AG04450 (cell line): ENCODE results near the gene SIAE. TPM values are rescaled to one million over a fixed set of nuclear protein-coding genes. Genes with fewer than 3 reads are reported as not detected.

Experiments used
- CTCF ChIA-PET: fragments of 300-600, 350-600 bp; formaldehyde crosslinking; extraction: SDS; loops from one replicate; lab custom pipeline; 2022; ENCODE audit warnings: antibody characterized with exemption, inconsistent platforms; lab: Charles Lee
- POLR2A ChIA-PET: fragments of 350-600 bp; formaldehyde crosslinking; extraction: SDS; loops from one replicate; lab custom pipeline; 2021; ENCODE audit warnings: antibody characterized with exemption, inconsistent platforms; lab: Yijun Ruan, JAX
- DNase-seq: peaks from one replicate; pipeline ENCODE4 v3.0.0-alpha.2; 2011; ENCODE audit warnings: low read depth, low spot score
- H3K27ac ChIP-seq: one replicate; pipeline ENCODE4 v1.5.1; 2012; ENCODE audit warnings: low read depth, low read length, control low read depth
- H3K27me3 ChIP-seq: one replicate; pipeline ENCODE4 v1.6.0; 2012; ENCODE audit warnings: low read length; ENCODE audit not compliant: control insufficient read depth, insufficient read depth
- H3K4me3 ChIP-seq: 2 replicates; pipeline ENCODE4 v1.5.1; 2011; ENCODE audit warnings: mild to moderate bottlenecking, low read depth, low read length, control low read depth
- H3K9me3 ChIP-seq: 2 replicates; pipeline ENCODE4 v1.5.1; 2012; ENCODE audit warnings: low read length; ENCODE audit not compliant: control insufficient read depth, insufficient read depth
- polyA plus RNA-seq: library from polyadenylated mRNA; depleted of rRNA; stranded (reverse); fragments of >200 nt; gene quantifications from 2 replicates; pipeline ENCODE4 v1.2.3, GENCODE V29; 2011
- TF ChIP-seq, protein P1 (sequence below): IDR thresholded peaks from 2 replicates; pipeline ENCODE4 v1.5.1; 2011; ENCODE audit warnings: low read depth, low read length, control low read depth, inconsistent platforms

SIAE gene
- polyA plus RNA-seq, 1 experiment: 37.9 TPM

GRCh38 chr11:124627546-124627945 lies 46.0 kb downstream of the SIAE start:
- POLR2A ChIA-PET: no interaction called here

DNA sequence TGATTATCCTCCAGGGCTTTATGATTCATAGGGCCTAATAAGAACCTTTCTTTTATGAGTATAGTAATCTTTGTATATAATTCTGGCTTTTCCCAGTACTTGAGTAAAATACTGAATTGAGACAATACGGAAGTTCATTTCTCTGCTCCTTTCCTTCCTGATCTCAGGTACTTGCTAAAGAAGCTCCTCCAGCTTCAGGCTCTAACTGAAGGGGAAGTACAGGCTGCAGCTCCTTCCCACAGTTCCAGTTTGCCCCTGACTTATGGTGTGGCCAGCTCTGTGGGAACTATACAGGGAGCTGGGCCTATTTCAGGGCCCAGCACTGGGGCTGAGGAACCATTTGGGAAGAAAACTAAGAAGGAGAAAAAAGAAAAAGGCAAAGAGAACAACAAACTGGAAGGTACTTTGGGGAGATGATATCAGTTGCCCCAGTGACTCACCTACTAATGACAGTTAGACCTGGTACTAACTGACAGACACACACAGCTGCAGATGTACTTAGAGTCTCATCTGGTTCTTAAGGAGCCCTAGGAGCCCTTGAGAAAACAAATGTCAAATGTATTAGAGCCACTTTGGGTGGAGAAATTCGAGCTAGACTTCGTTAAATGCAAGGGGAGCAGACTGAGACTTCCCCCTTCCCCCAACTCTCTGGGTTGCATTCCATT lies 47.9 kb downstream of the SIAE start:
- no peak overlapping the region for H3K4me3 ChIP-seq
- ChIA-PET CTCF (interaction anchor here (0.6 to 5.2 kb wide), 6 partner anchors 8 to 554 kb away, joined by 3 to 49 read pairs (median 4); no protein-coding TSS in a partner anchor), POLR2A (no interaction called here)
- DNase-seq: no peak
- no peak overlapping the region for H3K27ac ChIP-seq
- H3K27me3 ChIP-seq: peaks cover 2% of the 10 kb centered on the region
- no peaks in the 10 kb centered on the region for H3K9me3 ChIP-seq
- TF ChIP-seq, protein P1, sequence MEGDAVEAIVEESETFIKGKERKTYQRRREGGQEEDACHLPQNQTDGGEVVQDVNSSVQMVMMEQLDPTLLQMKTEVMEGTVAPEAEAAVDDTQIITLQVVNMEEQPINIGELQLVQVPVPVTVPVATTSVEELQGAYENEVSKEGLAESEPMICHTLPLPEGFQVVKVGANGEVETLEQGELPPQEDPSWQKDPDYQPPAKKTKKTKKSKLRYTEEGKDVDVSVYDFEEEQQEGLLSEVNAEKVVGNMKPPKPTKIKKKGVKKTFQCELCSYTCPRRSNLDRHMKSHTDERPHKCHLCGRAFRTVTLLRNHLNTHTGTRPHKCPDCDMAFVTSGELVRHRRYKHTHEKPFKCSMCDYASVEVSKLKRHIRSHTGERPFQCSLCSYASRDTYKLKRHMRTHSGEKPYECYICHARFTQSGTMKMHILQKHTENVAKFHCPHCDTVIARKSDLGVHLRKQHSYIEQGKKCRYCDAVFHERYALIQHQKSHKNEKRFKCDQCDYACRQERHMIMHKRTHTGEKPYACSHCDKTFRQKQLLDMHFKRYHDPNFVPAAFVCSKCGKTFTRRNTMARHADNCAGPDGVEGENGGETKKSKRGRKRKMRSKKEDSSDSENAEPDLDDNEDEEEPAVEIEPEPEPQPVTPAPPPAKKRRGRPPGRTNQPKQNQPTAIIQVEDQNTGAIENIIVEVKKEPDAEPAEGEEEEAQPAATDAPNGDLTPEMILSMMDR: no peak

More at GRCh38 chr11:124627546-124627945, 46.0 kb downstream of the SIAE start:
- no peaks in the 10 kb centered on the region for H3K9me3 ChIP-seq
- no peaks in the 10 kb centered on the region for H3K27me3 ChIP-seq
- no peak overlapping the region for H3K27ac ChIP-seq
- CTCF ChIA-PET: interaction anchor here (0.5 to 1.6 kb wide), 6 partner anchors 16 to 556 kb away, joined by 3 to 5 read pairs (median 3); no protein-coding TSS in a partner anchor
- DNase-seq: no peak
- no peak overlapping the region for H3K4me3 ChIP-seq
- TF ChIP-seq, protein P1: no peak

DNA sequence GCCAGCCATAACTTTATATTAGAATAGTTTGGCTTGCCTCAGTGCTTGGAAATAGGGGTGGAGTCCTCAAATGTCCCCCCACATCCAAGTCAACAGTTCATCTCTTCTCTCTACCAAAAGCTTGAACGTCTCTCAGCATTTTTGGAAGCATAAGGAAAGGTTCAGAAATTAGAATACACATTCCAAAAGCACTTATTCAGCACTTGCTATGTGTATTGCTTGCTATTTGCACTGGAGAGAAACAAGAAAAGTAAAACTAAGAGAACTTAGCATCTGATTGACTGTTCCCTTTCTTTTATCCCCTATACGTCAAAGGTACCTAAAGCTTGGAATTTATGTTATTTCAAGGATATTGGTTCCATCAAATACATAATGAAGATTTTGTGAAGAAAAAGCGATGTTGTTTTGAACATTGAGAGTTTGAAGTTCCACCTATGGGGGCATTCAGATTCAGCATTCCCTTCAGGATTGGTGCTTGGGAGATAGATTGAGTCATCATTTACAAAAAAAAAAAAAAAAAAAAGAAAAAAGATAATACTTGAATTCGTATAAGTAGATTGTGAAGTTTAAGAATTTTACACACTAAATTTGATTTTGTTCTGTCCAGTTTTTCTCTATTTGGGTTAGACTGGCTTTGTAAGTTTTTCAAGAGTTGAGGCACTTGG lies 49.5 kb downstream of the SIAE start:
- ChIA-PET CTCF (interaction anchor here (0.9 to 5.2 kb wide), 8 partner anchors 20 to 555 kb away, joined by 3 to 49 read pairs (median 7); partner anchors contain the start of gene OR8B3), POLR2A (interaction anchor here (1.6 kb wide), 1 partner anchor 176 kb away, joined by 5 read pairs; the partner anchor contains the start of gene MSANTD2)
- TF ChIP-seq, protein P1: no peak

DNA sequence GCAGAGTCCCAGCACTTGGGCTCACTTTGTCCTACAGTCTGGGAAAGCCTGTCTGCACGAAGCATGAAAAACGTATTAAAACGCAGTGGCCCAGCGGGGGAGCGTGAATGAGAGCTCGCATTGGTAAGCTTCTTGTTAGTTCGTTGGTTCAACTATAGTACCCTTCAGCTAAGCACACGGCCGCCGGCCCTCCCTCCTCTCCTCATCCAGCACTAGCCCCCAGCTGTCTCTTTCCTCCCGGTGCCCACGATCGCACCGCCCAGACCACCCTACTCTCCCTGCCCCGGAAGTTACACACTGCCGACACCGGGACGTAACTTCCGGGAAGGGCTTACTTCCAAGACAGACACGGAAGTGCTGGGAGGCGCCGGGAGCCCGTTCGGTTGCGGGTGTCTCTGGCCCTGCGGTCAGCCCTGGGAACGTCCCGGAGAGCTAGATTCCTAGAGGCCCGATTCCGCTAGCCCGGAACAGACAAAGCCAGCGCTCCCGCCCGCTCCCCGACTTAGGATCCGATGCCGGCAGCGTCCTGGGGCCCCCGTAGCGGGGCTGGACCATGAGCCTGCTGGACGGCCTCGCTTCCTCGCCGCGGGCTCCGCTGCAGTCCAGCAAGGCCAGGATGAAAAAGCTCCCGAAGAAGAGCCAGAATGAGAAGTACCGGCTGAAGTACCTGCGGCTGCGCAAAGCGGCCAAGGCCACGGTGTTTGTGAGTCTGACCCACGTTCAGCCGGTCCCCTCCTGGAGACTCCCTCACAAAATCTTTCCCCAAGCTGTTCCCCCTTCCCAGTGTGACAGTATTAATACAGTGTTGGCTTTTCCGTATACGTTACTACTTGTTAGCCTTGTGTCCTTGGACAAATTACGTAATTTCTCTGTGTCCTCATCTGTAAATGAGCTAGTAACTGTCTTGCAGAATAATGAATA lies 50.7 kb downstream of the SIAE start, which contains the start of gene TBRG1:
TBRG1 (plus strand) TSS at position 334 of the 921 bp plus-strand sequence; CDS start at position 554, 220 bp downstream.
- TF ChIP-seq, protein P1: no peak
- CTCF ChIA-PET: interaction anchor here (0.9 to 5.2 kb wide), 8 partner anchors 21 to 554 kb away, joined by 3 to 49 read pairs (median 6); partner anchors contain the start of gene OR8B3
- H3K9me3 ChIP-seq: no peaks in the 10 kb centered on the region
- peak; percentile 72 for DNase-seq
- peaks cover 12% of the 10 kb centered on the region for H3K27me3 ChIP-seq
- H3K27ac ChIP-seq: peak within 1 kb of the TSS; percentile 94
- POLR2A ChIA-PET: interaction anchor here (0.7 to 1.6 kb wide), 3 partner anchors 9 to 177 kb away, joined by 3 to 5 read pairs (median 3); partner anchors contain the start of gene MSANTD2
- H3K4me3 ChIP-seq: peak within 1 kb of the TSS; percentile 97

More for the DNA sequence above, 49.5 kb downstream of the SIAE start:
- no peak overlapping the region for H3K27ac ChIP-seq
- H3K9me3 ChIP-seq: no peaks in the 10 kb centered on the region
- H3K27me3 ChIP-seq: peaks cover 12% of the 10 kb centered on the region
- no peak for DNase-seq
- peak overlapping the region; percentile 97 for H3K4me3 ChIP-seq
